GM12801 (cell line): ENCODE data around the gene CIBAR2.

Experiments
- CTCF ChIP-seq: IDR thresholded peaks from one replicate; pipeline ENCODE4 v1.5.1; 2011; ENCODE audit warnings: control low read depth; ENCODE audit not compliant: insufficient read length; ENCODE audit errors: extremely low read depth

CIBAR2 gene

GRCh38 chr16:85103114-85104079 is 8.9 kb downstream of the CIBAR2 start:
- no peak for TF ChIP-seq CTCF

GRCh38 chr16:85101956-85102630 is 10.2 kb downstream of the CIBAR2 start:
- no peak for TF ChIP-seq CTCF

- TF ChIP-seq CTCF: no peak
Observed at GRCh38 chr16:85100265-85100664, 12.0 kb downstream of the CIBAR2 start.

GRCh38 chr16:85098565-85098964 is 13.7 kb downstream of the CIBAR2 start:
- no peak for TF ChIP-seq CTCF

GRCh38 chr16:85096921-85097320 is 15.4 kb downstream of the CIBAR2 start:
- no peak for TF ChIP-seq CTCF

- TF ChIP-seq CTCF: no peak
Observed at GRCh38 chr16:85094812-85095211, 17.5 kb downstream of the CIBAR2 start.

- no peak for TF ChIP-seq CTCF
Observed at GRCh38 chr16:85094176-85094805, 18.0 kb downstream of the CIBAR2 start.
